Stomach (tissue), 9 donors: ENCODE data around the gene JDP2. TPM values are rescaled to one million over a fixed set of nuclear protein-coding genes. Genes with fewer than 3 reads are reported as not detected.

ENCODE experiments used
- DNase-seq, 2 donors: peaks; one replicate each; pipeline versions ENCODE4 v3.0.0 to v3.0.0-alpha.2; 2013 to 2019
- H3K27ac ChIP-seq, 5 donors: fragments of 200-600 bp in 4 of 5; sonication (generic) in 4 of 5; one replicate each; pipeline ENCODE4 v1.5.1; 2013 to 2019; ENCODE audit warnings: mild to moderate bottlenecking in 1 of 5, moderate library complexity in 1 of 5
- H3K27me3 ChIP-seq, 3 donors: fragments of 200-600 bp; sonication (generic); one replicate each; pipeline ENCODE4 v1.5.1; 2017 to 2019; ENCODE audit warnings: mixed run types in 1 of 3
- H3K36me3 ChIP-seq, 4 donors: fragments of 200-600 bp; sonication (generic); 1 replicate in 3 of 4; 2 replicates in 1 of 4; pipeline ENCODE4 v1.5.1; 2016 to 2019
- H3K4me1 ChIP-seq, 4 donors: fragments of 200-600 bp; sonication (generic); one replicate each; pipeline ENCODE4 v1.5.1; 2016 to 2019
- H3K4me3 ChIP-seq, 4 donors: fragments of 200-600 bp; sonication (generic) in 3 of 4; one replicate each; pipeline ENCODE4 v1.5.1; 2016 to 2019; ENCODE audit warnings: mild to moderate bottlenecking in 1 of 4
- H3K9me3 ChIP-seq, 4 donors: fragments of 200-600 bp; sonication (generic); one replicate each; pipeline ENCODE4 v1.5.1; 2016 to 2019
- CTCF ChIP-seq, 7 experiments: fragments of 450-650 bp in 4 of 7; fragments of 200-600 bp in 3 of 7; sonication (generic) in 3 of 7; IDR thresholded peaks; one replicate each; pipeline ENCODE4 v1.5.1; 2016 to 2019; ENCODE audit warnings: antibody characterized with exemption in 7 of 7, control low read depth in 2 of 7, mild to moderate bottlenecking in 1 of 7
- EP300 ChIP-seq: sonication (generic); formaldehyde crosslinking; IDR thresholded peaks from one replicate; pipeline ENCODE4 v1.6.1; 2017; ENCODE audit warnings: antibody characterized with exemption
- POLR2A ChIP-seq, 4 donors: fragments of 450-650 bp; IDR thresholded peaks; one replicate each; pipeline ENCODE4 v1.6.1; 2016; ENCODE audit warnings: antibody characterized with exemption in 4 of 4, control low read depth in 2 of 4, mild to moderate bottlenecking in 1 of 4, moderate library complexity in 1 of 4
- POLR2AphosphoS5 ChIP-seq, 3 donors: sonication (generic); formaldehyde crosslinking; IDR thresholded peaks; one replicate each; pipeline ENCODE4 v1.6.1; 2016; ENCODE audit warnings: antibody characterized with exemption in 3 of 3
- WGBS, 5 donors: extraction: QIAGEN DNeasy Blood & Tissue Kit in 3 of 5; methylation state at CpG; one replicate each; pipeline versions ENCODE4 v1.1.5 to v1.1.7; 2013 to 2018; 5-methylcytosine and 5-hydroxymethylcytosine counted together
- intact Hi-C: fragments of 100-400 bp; cut with DNase I; formaldehyde crosslinking; loops from one replicate; pipeline ENCODE4 v1.15.1; 2023; ENCODE audit warnings: low total_unique reads
- polyA plus RNA-seq, 3 donors: library from polyadenylated mRNA; stranded (reverse); fragments of 200-250 nt; gene quantifications; one replicate each; pipeline ENCODE4 v1.2.3, GENCODE V29; 2013
- total RNA-seq, 5 donors: library from RNA; depleted of rRNA; stranded (reverse); fragments of >200 nt; gene quantifications; one replicate each; pipeline versions ENCODE4 v1.1.0 to v1.2.3, GENCODE V29; 2014 to 2016
- donor health status: healthy with polysubstance abuse.
- donor health status: Bipolar disorder and iron deficiency.
- donor health status: healthy.

JDP2 gene
- total and polyA plus RNA-seq, 8 donors: 10.3 to 145 (median 31.6) TPM

- no peak for DNase-seq
- TF ChIP-seq EP300: no peak
- TF ChIP-seq POLR2A (IDR thresholded peaks at IDR 0.05): no peak
- no peak for TF ChIP-seq POLR2AphosphoS5 (IDR thresholded peaks at IDR 0.05)
- TF ChIP-seq CTCF (IDR thresholded peaks at IDR 0.05): no peak
- H3K4me3 ChIP-seq: no peak overlapping the region
- intact Hi-C loops: no loop called here
- H3K4me1 ChIP-seq: peaks cover 48 to 96% (median 79%) of the 10 kb centered on the region in 4 donors
- H3K36me3 ChIP-seq: peaks cover 4 to 19% (median 17%) of the 10 kb centered on the region in 4 donors
- H3K9me3 ChIP-seq: no peaks in the 10 kb centered on the region
- 89 to 94% (median 92%) methylated on average over 10 of the region's 10 CpGs for WGBS, 5 donors
- no peaks in the 10 kb centered on the region for H3K27me3 ChIP-seq
- H3K27ac ChIP-seq: peak overlapping the region in 1 of 5 donors; percentile 73
Measured at GRCh38 chr14:75457648-75458165, 29.9 kb downstream of the JDP2 start.

GRCh38 chr14:75458305-75458704 lies 30.5 kb downstream of the JDP2 start:
- peaks cover 10 to 25% (median 23%) of the 10 kb centered on the region in 4 donors for H3K36me3 ChIP-seq
- DNase-seq: no peak
- H3K4me1 ChIP-seq: peaks cover 43 to 90% (median 75%) of the 10 kb centered on the region in 4 donors
- TF ChIP-seq CTCF (IDR thresholded peaks at IDR 0.05) (no peak), EP300 (no peak), POLR2A (IDR thresholded peaks at IDR 0.05) (no peak), POLR2AphosphoS5 (IDR thresholded peaks at IDR 0.05) (no peak)
- 65 to 96% (median 85%) methylated on average over 3 of the region's 3 CpGs for WGBS, 5 donors
- no peaks in the 10 kb centered on the region for H3K27me3 ChIP-seq
- no peaks in the 10 kb centered on the region for H3K9me3 ChIP-seq
- peak overlapping the region in 2 of 5 donors; percentile 73 to 75 for H3K27ac ChIP-seq
- no peak overlapping the region for H3K4me3 ChIP-seq
- intact Hi-C loops: no loop called here

GRCh38 chr14:75459099-75459741 lies 31.4 kb downstream of the JDP2 start:
- 31 to 48% (median 39%) methylated on average over 5 to 12 of the region's 12 CpGs for WGBS, 5 donors
- Histone ChIP-seq H3K27ac (peak overlapping the region in 4 of 5 donors; percentile 38 to 75 (median 69)), H3K4me3 (no peak overlapping the region), H3K36me3 (peaks cover 10 to 33% (median 29%) of the 10 kb centered on the region in 4 donors), H3K9me3 (no peaks in the 10 kb centered on the region), H3K4me1 (peaks cover 34 to 81% (median 66%) of the 10 kb centered on the region in 4 donors), H3K27me3 (no peaks in the 10 kb centered on the region)
- intact Hi-C loops: no loop called here
- TF ChIP-seq POLR2A (IDR thresholded peaks at IDR 0.05) (no peak), CTCF (IDR thresholded peaks at IDR 0.05) (no peak), EP300 (no peak), POLR2AphosphoS5 (IDR thresholded peaks at IDR 0.05) (peak in 2 of 3 donors; percentile 18 to 50)
- peak; percentile 68 to 77 for DNase-seq

- no peaks in the 10 kb centered on the region for H3K9me3 ChIP-seq
- no peaks in the 10 kb centered on the region for H3K27me3 ChIP-seq
- TF ChIP-seq CTCF (IDR thresholded peaks at IDR 0.05) (no peak), POLR2AphosphoS5 (IDR thresholded peaks at IDR 0.05) (no peak), POLR2A (IDR thresholded peaks at IDR 0.05) (no peak), EP300 (no peak)
- no peak overlapping the region for H3K4me3 ChIP-seq
- no peak for DNase-seq
- peaks cover 28 to 75% (median 60%) of the 10 kb centered on the region in 4 donors for H3K4me1 ChIP-seq
- 93 to 100% (median 96%) methylated on average over 1 of the region's 1 CpG for WGBS, 5 donors
- H3K27ac ChIP-seq: peak overlapping the region in 4 of 5 donors; percentile 38 to 75 (median 69)
- H3K36me3 ChIP-seq: peaks cover 10 to 38% (median 31%) of the 10 kb centered on the region in 4 donors
- intact Hi-C loops: no loop called here
Measured at GRCh38 chr14:75459791-75460190, 32.0 kb downstream of the JDP2 start.
